Spleen (tissue), 7 donors: ENCODE data around the gene LRRC15.

ENCODE experiments used
- CTCF ChIP-seq, 11 experiments: fragments of 200-600 bp in 7 of 11; fragments of 450-650 bp in 4 of 11; sonication (generic) in 4 of 11; IDR thresholded peaks in 8 of 11; conservative IDR thresholded peaks in 3 of 11; 1 replicate in 7 of 11; 2 replicates in 4 of 11; pipeline versions ENCODE4 v1.4.0 to v1.8.0; 2016 to 2021; ENCODE audit warnings: antibody characterized with exemption in 11 of 11, inconsistent platforms in 4 of 11, mild to moderate bottlenecking in 1 of 11
- POLR2A ChIP-seq, 3 donors: fragments of 450-650 bp; IDR thresholded peaks; one replicate each; pipeline ENCODE4 v1.5.1; 2017; ENCODE audit warnings: antibody characterized with exemption in 3 of 3, mild to moderate bottlenecking in 1 of 3
- donor health status: DM: no; HTN: no; CAD: no; lungs with moderate emphysema.
- donor health status: DM: no; HTN: no; CAD: no.
- donor health status: DM: no; HTN: no; CAD: no.

- peak; percentile 91 to 100 (median 97) for TF ChIP-seq CTCF (IDR thresholded peaks at IDR 0.05 in 8 of 11, conservative IDR thresholded peaks at IDR 0.05 in 3 of 11)
- TF ChIP-seq POLR2A (IDR thresholded peaks at IDR 0.05) = no peak
These were observed 36.1 kb downstream of the LRRC15 start for GRCh38 chr3:194333212-194333980.
